ENCODE results near the gene FGF22. TPM values are rescaled to one million over a fixed set of nuclear protein-coding genes. Genes with fewer than 3 reads are reported as not detected.
"Not testable (repeated sequence)": the region's sequence is repeated elsewhere in the genome, so short reads cannot be mapped to it uniquely, and the experiment has no call there.

FGF22 gene
- total RNA-seq, 1 donor from 2014 or later, result 0.38 TPM

GRCh38 chr19:661427-662196 lies 21.9 kb downstream of the FGF22 start:
- peaks cover 28% of the 10 kb centered on the region for H3K4me1 Mint-ChIP-seq
- H3K27ac Mint-ChIP-seq, result peak overlapping the region; percentile 92
- no peaks in the 10 kb centered on the region for H3K36me3 Mint-ChIP-seq
- H3K4me3 Mint-ChIP-seq, result peak overlapping the region; percentile 76
- TF ChIP-seq, protein P1, sequence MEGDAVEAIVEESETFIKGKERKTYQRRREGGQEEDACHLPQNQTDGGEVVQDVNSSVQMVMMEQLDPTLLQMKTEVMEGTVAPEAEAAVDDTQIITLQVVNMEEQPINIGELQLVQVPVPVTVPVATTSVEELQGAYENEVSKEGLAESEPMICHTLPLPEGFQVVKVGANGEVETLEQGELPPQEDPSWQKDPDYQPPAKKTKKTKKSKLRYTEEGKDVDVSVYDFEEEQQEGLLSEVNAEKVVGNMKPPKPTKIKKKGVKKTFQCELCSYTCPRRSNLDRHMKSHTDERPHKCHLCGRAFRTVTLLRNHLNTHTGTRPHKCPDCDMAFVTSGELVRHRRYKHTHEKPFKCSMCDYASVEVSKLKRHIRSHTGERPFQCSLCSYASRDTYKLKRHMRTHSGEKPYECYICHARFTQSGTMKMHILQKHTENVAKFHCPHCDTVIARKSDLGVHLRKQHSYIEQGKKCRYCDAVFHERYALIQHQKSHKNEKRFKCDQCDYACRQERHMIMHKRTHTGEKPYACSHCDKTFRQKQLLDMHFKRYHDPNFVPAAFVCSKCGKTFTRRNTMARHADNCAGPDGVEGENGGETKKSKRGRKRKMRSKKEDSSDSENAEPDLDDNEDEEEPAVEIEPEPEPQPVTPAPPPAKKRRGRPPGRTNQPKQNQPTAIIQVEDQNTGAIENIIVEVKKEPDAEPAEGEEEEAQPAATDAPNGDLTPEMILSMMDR (IDR thresholded peaks at IDR 0.05; ENCODE audit: unreplicated experiment), result no peak
- H3K9me3 Mint-ChIP-seq, result no peaks in the 10 kb centered on the region
- DNase-seq (ENCODE audit: low spot score in 2 of 2, unreplicated experiment in 2 of 2), result no peak
- no peaks in the 10 kb centered on the region for H3K27me3 Mint-ChIP-seq (ENCODE audit: low read depth)

- Mint-ChIP-seq H3K9me3 (no peaks in the 10 kb centered on the region), H3K27ac (peak overlapping the region; percentile 92), H3K27me3 (ENCODE audit: low read depth) (no peaks in the 10 kb centered on the region), H3K36me3 (no peaks in the 10 kb centered on the region), H3K4me3 (peak overlapping the region; percentile 76), H3K4me1 (peaks cover 28% of the 10 kb centered on the region)
- peak in 1 of 2 experiments; percentile 63 for DNase-seq (ENCODE audit: low spot score in 2 of 2, unreplicated experiment in 2 of 2)
- TF ChIP-seq, protein P1 (IDR thresholded peaks at IDR 0.05; ENCODE audit: unreplicated experiment), result no peak
These were observed 22.7 kb downstream of the FGF22 start for GRCh38 chr19:662207-662961.

- TF ChIP-seq, protein P1 (IDR thresholded peaks at IDR 0.05; ENCODE audit: unreplicated experiment), result no peak
- peak within 1 kb of the TSS; percentile 78 for H3K4me3 Mint-ChIP-seq
- H3K4me1 Mint-ChIP-seq, result peaks cover 28% of the 10 kb centered on the region
These were observed 23.4 kb downstream of the FGF22 start, which contains the start of gene RNF126 for GRCh38 chr19:662962-663681. Gene RNF126, minus strand, starts transcription at chr19:663214. Its CDS starts 93 bp downstream, at chr19:663121.

GRCh38 chr19:663682-664117 lies 24.0 kb downstream of the FGF22 start:
- TF ChIP-seq, protein P1 (IDR thresholded peaks at IDR 0.05; ENCODE audit: unreplicated experiment), result no peak
- no peaks in the 10 kb centered on the region for H3K27me3 Mint-ChIP-seq (ENCODE audit: low read depth)
- peak overlapping the region; percentile 78 for H3K4me3 Mint-ChIP-seq
- no peak for DNase-seq (ENCODE audit: low spot score in 2 of 2, unreplicated experiment in 2 of 2)
- peaks cover 5% of the 10 kb centered on the region for H3K9me3 Mint-ChIP-seq
- peaks cover 28% of the 10 kb centered on the region for H3K4me1 Mint-ChIP-seq
- H3K27ac Mint-ChIP-seq, result peak overlapping the region; percentile 92
- peaks cover 2% of the 10 kb centered on the region for H3K36me3 Mint-ChIP-seq

More at GRCh38 chr19:662962-663681, 23.4 kb downstream of the FGF22 start, which contains the start of gene RNF126:
- H3K27ac Mint-ChIP-seq, result peak within 1 kb of the TSS; percentile 92
- peak; percentile 84 to 85 for DNase-seq (ENCODE audit: low spot score in 2 of 2, unreplicated experiment in 2 of 2)
- H3K9me3 Mint-ChIP-seq, result no peaks in the 10 kb centered on the region
- no peaks in the 10 kb centered on the region for H3K27me3 Mint-ChIP-seq (ENCODE audit: low read depth)
- H3K36me3 Mint-ChIP-seq, result no peaks in the 10 kb centered on the region

GRCh38 chr19:664913-665443 lies 25.3 kb downstream of the FGF22 start:
- peaks cover 25% of the 10 kb centered on the region for H3K4me1 Mint-ChIP-seq
- H3K36me3 Mint-ChIP-seq, result peaks cover 2% of the 10 kb centered on the region
- TF ChIP-seq, protein P1 (IDR thresholded peaks at IDR 0.05; ENCODE audit: unreplicated experiment), result peak; percentile 94
- H3K4me3 Mint-ChIP-seq, result peak overlapping the region; percentile 60
- H3K27ac Mint-ChIP-seq, result peak overlapping the region; percentile 43
- H3K9me3 Mint-ChIP-seq, result peaks cover 10% of the 10 kb centered on the region
- no peaks in the 10 kb centered on the region for H3K27me3 Mint-ChIP-seq (ENCODE audit: low read depth)
- DNase-seq (ENCODE audit: low spot score in 2 of 2, unreplicated experiment in 2 of 2), result peak; percentile 78 to 95

- not testable (repeated sequence) for H3K27ac Mint-ChIP-seq; DNase-seq (ENCODE audit: low spot score in 2 of 2, unreplicated experiment in 2 of 2); H3K36me3 Mint-ChIP-seq; H3K9me3 Mint-ChIP-seq; H3K4me1 Mint-ChIP-seq; H3K4me3 Mint-ChIP-seq; H3K27me3 Mint-ChIP-seq (ENCODE audit: low read depth)
These were observed 27.4 kb downstream of the FGF22 start for GRCh38 chr19:666985-667573.

- H3K27ac Mint-ChIP-seq; H3K4me3 Mint-ChIP-seq; H3K36me3 Mint-ChIP-seq; H3K9me3 Mint-ChIP-seq; H3K27me3 Mint-ChIP-seq (ENCODE audit: low read depth); H3K4me1 Mint-ChIP-seq; DNase-seq (ENCODE audit: low spot score in 2 of 2, unreplicated experiment in 2 of 2): not testable (repeated sequence)
These were observed 29.2 kb downstream of the FGF22 start for GRCh38 chr19:668675-669434.

All from mesothelial cell of epicardium (in vitro differentiated cells).